Measurements from ENCODE around the gene NEK6. TPM values are rescaled to one million over a fixed set of nuclear protein-coding genes. Genes with fewer than 3 reads are reported as not detected.

NEK6 gene
- total RNA-seq, 1 donor: 64.3 TPM

DNA sequence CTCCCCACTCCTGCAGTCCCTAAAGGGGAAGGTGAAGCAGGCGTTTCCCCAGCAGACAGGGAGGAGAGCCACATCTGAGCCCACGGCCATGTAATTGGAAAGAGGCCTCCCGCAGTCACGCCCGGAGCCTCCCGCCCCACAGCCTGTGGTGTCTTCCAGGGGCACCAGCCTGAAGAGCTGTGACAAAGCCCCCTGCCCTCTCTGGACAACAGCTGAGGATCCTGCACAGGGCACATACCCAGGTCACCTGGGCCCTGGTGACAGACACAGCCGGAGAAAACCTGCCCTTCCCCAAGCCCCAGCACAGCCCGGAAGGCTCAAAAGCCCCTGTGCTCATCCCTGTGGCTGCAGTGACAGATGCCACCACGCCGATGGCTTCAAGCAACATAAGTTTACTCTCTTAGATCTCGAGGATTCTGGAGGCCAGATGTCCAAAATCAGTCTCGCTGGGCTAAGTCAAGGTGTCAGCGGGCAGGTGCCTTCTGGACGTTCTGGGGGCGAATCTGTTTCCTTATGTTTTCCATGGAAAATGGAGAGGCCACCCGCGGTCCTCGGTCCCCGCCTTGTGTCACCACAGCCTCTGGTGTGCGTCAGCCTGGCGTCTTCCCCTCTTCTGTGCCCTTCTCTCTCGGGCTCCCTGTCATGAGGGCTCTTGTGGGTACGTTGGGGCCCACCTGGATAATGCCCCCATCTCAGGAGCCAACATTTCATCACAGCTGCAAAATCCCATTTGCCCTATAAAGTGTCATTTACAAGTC lies 86.0 kb downstream of the NEK6 start:
- DNase-seq (ENCODE audit: low read depth): no peak
- H3K4me3 ChIP-seq (ENCODE audit: low read depth, low read length): no peak overlapping the region

DNA sequence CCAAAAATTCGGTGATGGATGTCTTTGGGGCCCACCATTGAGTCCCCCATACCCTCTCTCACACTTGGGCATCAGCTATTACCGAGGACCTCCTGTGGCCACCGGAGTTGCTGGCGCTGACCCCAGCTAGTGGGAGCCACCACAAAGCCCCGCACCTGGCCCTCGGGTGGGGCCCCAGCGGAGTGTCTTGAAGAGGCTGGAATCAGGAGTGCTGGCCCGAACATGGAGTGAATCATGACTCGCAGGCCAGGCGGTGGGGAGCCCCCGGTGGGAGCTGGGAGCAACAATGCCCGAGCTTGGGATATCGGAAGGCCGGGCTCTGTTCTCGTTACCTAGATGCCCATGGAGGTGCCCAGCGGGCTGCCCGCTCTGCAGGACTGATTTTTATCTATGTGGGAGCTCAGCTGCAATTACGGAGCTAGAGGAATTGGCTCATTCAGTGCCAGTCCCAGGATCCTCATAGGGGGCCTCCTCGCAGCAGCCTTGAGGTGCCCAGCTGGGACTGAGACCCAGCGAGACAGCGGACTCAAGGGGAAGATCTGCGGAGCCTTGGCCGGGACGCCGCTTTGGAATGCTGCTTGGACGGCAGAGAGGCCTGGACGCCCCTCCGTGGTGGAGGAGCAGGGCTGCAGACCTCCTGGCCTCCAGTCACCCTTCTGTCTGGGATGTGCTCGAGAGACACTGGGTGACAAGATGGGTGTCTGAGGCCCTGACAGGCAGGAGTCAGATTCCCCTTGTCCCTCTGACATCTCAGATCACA lies 86.7 kb downstream of the NEK6 start:
- TF ChIP-seq, protein P1, sequence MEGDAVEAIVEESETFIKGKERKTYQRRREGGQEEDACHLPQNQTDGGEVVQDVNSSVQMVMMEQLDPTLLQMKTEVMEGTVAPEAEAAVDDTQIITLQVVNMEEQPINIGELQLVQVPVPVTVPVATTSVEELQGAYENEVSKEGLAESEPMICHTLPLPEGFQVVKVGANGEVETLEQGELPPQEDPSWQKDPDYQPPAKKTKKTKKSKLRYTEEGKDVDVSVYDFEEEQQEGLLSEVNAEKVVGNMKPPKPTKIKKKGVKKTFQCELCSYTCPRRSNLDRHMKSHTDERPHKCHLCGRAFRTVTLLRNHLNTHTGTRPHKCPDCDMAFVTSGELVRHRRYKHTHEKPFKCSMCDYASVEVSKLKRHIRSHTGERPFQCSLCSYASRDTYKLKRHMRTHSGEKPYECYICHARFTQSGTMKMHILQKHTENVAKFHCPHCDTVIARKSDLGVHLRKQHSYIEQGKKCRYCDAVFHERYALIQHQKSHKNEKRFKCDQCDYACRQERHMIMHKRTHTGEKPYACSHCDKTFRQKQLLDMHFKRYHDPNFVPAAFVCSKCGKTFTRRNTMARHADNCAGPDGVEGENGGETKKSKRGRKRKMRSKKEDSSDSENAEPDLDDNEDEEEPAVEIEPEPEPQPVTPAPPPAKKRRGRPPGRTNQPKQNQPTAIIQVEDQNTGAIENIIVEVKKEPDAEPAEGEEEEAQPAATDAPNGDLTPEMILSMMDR (IDR thresholded peaks at IDR 0.05; ENCODE audit: insufficient read depth, low read length): no peak
- H3K4me3 ChIP-seq (ENCODE audit: low read depth, low read length): no peak overlapping the region
- no peak for DNase-seq (ENCODE audit: low read depth)

More for the DNA sequence above, 86.0 kb downstream of the NEK6 start:
- TF ChIP-seq, protein P1 (IDR thresholded peaks at IDR 0.05; ENCODE audit: insufficient read depth, low read length): no peak

DNA sequence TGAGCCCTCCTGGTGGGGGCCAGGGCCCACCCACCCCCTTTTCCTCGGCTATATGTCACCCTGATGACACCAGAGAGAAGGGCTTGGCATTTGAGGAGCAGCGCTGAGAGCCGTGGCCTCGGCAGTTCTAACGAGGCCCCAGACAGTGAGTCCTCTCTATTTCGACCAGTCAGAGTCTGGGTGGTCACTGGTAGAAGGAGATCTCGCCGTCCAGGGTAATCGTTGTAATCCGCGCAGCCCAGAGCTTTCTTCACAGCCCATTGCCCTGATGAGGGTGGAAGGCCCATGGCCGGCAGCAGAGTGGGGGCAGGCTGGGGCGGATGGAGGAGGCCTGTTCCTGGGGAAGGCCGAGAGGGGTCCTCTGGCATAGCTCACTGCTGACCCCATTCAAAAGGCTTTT lies 87.3 kb downstream of the NEK6 start:
- no peak for DNase-seq (ENCODE audit: low read depth)
- H3K4me3 ChIP-seq (ENCODE audit: low read depth, low read length): no peak overlapping the region
- TF ChIP-seq, protein P1 (IDR thresholded peaks at IDR 0.05; ENCODE audit: insufficient read depth, low read length): no peak

DNA sequence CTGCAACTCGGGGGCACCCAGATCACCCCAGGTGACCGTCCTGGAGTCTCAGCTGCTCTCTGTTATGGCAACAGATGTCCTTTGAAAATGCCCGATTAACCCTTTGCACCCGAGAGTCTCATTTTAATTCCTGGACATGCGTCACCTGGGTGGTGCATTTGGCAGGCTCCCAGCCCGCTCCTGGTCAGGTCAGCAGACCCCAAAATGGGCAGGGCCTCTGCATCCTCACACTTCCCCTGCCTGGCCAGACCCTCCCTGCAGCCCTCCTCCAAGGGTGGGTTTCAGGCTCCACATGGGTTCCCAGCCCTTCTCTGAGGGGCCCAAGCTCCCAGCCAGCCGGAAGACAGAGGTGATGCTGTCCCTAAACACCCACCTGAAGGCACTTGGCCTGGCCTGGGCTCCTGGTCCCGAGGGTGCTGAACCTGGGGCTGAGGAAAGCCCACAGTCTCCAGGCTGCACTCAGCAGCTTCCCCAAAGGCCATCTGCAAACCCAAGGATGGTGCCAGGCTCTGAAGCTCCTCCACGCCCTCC lies 88.1 kb downstream of the NEK6 start:
- H3K4me3 ChIP-seq (ENCODE audit: low read depth, low read length): no peak overlapping the region
- TF ChIP-seq, protein P1 (IDR thresholded peaks at IDR 0.05; ENCODE audit: insufficient read depth, low read length): no peak
- no peak for DNase-seq (ENCODE audit: low read depth)

DNA sequence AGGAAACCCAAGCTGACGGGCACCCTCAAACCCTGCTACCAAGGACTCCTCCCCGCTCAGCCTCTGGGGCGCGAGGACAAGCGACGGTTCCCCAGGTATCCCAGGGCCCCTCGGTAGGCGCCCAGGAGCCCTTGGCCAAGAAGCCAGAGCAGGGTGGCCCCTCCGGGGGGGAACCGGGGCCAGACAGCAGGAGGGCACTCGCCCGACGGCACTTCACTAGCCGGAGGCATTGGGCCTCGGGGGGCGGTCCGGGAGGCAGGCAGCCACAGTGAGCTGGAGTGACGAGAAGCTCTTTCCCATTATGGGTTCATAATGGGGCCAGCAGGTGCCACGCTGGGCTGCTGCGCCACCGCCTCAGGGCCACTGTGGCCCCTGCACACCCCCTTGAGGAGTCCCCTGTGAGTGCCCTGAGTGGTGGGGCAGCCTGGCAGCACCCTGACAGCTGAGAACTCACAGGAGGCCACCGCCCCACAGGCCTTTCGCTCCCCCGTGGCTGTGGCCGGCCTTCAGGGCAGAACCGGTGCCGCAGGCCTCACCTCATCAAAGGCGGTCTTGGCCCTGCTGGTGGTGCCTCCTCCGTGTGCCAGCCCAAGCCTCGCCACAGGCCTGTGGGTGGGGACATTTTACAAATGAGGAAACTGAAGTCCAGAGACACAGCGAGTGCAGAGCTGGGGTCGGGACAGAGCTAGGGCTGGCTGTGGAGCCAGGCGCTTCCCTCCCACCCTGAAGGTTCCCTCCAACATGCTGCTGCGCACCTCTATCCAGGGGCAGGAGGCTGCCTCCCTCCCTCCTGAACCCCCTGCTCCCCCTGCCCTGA lies 88.8 kb downstream of the NEK6 start:
- no peak for DNase-seq (ENCODE audit: low read depth)
- TF ChIP-seq, protein P1 (IDR thresholded peaks at IDR 0.05; ENCODE audit: insufficient read depth, low read length): no peak
- H3K4me3 ChIP-seq (ENCODE audit: low read depth, low read length): no peak overlapping the region

DNA sequence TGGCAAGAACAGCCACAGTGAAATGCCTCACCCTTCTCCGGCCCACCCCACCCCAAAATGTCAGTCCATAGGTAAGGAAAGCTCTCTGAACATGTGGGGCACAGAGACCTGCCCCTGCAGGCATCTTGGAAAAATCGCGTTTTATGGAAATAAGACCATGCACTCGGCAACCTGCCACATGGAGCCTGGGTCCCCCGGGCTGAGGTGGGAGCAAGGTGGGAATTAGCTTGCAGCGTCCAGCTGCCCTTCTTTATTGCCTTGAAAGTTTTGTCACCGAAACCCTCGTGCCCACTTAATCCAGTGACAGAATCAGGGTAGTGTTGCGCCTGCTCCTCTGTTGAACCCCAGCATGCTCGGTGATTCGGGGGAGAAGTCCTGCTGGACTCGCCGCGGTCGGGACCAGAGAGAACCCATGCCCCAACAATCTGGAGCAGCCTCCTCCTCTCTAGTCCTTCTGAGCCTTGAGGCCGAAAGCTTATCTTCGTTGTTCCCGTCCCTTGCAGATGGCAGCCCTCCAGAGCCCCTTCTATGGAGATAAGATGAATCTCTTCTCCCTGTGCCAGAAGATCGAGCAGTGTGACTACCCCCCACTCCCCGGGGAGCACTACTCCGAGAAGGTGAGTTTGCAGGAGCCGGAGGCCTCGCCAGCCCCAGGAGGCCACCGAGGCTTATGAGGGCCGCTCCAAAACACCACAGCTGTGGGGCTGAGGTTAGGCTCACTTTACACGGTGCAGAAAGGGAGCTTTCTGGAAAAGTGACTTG lies 89.6 kb downstream of the NEK6 start:
- no peak overlapping the region for H3K4me3 ChIP-seq (ENCODE audit: low read depth, low read length)
- DNase-seq (ENCODE audit: low read depth): no peak
- TF ChIP-seq, protein P1 (IDR thresholded peaks at IDR 0.05; ENCODE audit: insufficient read depth, low read length): no peak

Measured in fibroblast of the aortic adventitia (primary cell).